Endothelial cell (in vitro differentiated cells): ENCODE data around the gene DNAJC5G. TPM values are rescaled to one million over a fixed set of nuclear protein-coding genes. Genes with fewer than 3 reads are reported as not detected.

Source experiments
- DNase-seq: peaks from one replicate; pipeline ENCODE4 v3.0.0; 2021; ENCODE audit warnings: low spot score
- H3K27ac Mint-ChIP-seq: one replicate; pipeline ENCODE4 v1.8.0; 2021; ENCODE audit warnings: mixed read lengths, inconsistent platforms; ENCODE audit not compliant: unreplicated experiment
- H3K27me3 Mint-ChIP-seq: one replicate; pipeline ENCODE4 v1.8.0; 2021; ENCODE audit warnings: mild to moderate bottlenecking, moderate library complexity, mixed read lengths, inconsistent platforms; ENCODE audit not compliant: unreplicated experiment
- H3K36me3 Mint-ChIP-seq: one replicate; pipeline ENCODE4 v1.8.0; 2021; ENCODE audit warnings: mild to moderate bottlenecking, low read depth, mixed read lengths, inconsistent platforms; ENCODE audit not compliant: unreplicated experiment
- H3K4me1 Mint-ChIP-seq: one replicate; pipeline ENCODE4 v1.8.0; 2021; ENCODE audit warnings: mild to moderate bottlenecking, mixed read lengths, inconsistent platforms; ENCODE audit not compliant: unreplicated experiment
- H3K4me3 Mint-ChIP-seq: one replicate; pipeline ENCODE4 v1.8.0; 2021; ENCODE audit warnings: mild to moderate bottlenecking, mixed read lengths, inconsistent platforms; ENCODE audit not compliant: unreplicated experiment
- H3K9me3 Mint-ChIP-seq: one replicate; pipeline ENCODE4 v1.8.0; 2021; ENCODE audit warnings: mixed read lengths, inconsistent platforms; ENCODE audit not compliant: unreplicated experiment
- CTCF ChIP-seq: fragments of 200-600 bp; sonication (generic); IDR thresholded peaks from one replicate; pipeline ENCODE4 v1.5.0; 2021; ENCODE audit warnings: antibody characterized with exemption; ENCODE audit not compliant: unreplicated experiment
- long read RNA-seq: library from polyadenylated mRNA; unstranded; transcript quantifications from one replicate; pipeline ENCODE4 v2.0.0, GENCODE V29; 2020; ENCODE audit not compliant: unreplicated experiment
- total RNA-seq: library from RNA; stranded (reverse); fragmentation: NEBNext Ultra II Directional; extraction: Animal tissue kit (Norgen Biotek cat#: 25700); gene quantifications from one replicate; pipeline ENCODE4 v1.2.1, GENCODE V29; 2021; ENCODE audit not compliant: unreplicated experiment

DNAJC5G gene
- not detected for total RNA-seq
- long read RNA-seq: 0 reads

DNA sequence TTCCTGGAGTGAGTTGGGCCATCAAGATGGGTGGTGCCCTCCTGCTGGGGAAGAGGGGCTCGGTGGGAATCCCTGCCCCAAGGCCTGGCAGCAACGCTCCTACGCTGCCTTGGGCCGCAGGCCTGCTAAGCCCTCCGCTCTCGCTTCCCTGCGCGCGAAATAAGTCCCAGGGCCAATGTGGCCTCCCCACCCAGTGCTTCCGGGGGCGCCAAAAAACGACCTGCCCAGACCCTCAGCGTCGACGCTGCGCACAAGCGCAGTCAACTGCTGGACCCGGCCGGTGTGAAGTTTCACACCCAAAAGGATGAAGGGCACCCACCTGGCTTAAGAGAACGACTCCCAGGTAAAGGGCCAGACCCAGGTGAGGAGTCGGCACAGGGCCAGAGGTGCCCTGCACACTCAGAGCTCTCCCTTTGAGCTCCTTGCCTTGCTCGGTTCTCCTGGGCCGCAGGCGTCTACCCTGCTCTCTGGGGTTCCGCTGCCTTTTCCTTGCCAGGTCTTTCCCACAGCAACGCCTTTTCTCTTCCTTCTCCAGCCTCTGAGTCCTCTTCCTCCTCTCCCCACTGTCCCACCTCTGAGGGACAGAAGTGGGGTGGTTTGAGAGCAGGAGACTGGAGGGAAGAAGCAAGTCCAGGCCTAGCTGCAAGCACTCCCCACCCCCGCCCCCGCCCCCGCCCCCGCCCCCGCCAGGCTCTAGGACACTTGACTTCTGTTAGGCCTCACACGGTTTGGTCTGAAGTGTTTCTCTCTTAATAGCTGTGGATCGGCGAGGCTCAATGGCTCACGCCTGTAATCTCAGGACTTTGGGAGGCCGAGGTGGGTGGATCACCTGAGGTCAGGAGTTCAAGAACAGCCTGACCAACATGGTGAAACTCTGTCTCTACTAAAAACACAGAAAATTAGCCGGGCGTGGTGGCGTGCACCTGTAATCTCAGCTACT, at the start of gene DNAJC5G:
Gene DNAJC5G (plus strand): TSS at position 223 of the 940 bp plus-strand sequence. CDS start 1,296 bp downstream, outside the sequence.
- no peaks in the 10 kb centered on the region for H3K9me3 Mint-ChIP-seq
- peak within 1 kb of the TSS; percentile 22 for H3K4me3 Mint-ChIP-seq
- H3K36me3 Mint-ChIP-seq: no peaks in the 10 kb centered on the region
- peak within 1 kb of the TSS; percentile 50 for H3K27ac Mint-ChIP-seq
- TF ChIP-seq CTCF: no peak
- no peak for DNase-seq
- H3K27me3 Mint-ChIP-seq: peaks cover 5% of the 10 kb centered on the region
- H3K4me1 Mint-ChIP-seq: no peaks in the 10 kb centered on the region

- no peak overlapping the region for H3K27ac Mint-ChIP-seq
- no peak overlapping the region for H3K4me3 Mint-ChIP-seq
- TF ChIP-seq CTCF: no peak
- peaks cover 8% of the 10 kb centered on the region for H3K27me3 Mint-ChIP-seq
- DNase-seq: no peak
- no peaks in the 10 kb centered on the region for H3K4me1 Mint-ChIP-seq
- H3K36me3 Mint-ChIP-seq: peaks cover 47% of the 10 kb centered on the region
- no peaks in the 10 kb centered on the region for H3K9me3 Mint-ChIP-seq
Measured at GRCh38 chr2:27225526-27225925, 49.7 kb upstream of the DNAJC5G start.

- Mint-ChIP-seq H3K4me3 (no peak overlapping the region), H3K27me3 (peaks cover 3% of the 10 kb centered on the region), H3K9me3 (no peaks in the 10 kb centered on the region), H3K27ac (no peak overlapping the region), H3K36me3 (peaks cover 47% of the 10 kb centered on the region), H3K4me1 (no peaks in the 10 kb centered on the region)
- TF ChIP-seq CTCF: no peak
- DNase-seq: no peak
Measured at GRCh38 chr2:27227501-27227900, 47.7 kb upstream of the DNAJC5G start.

DNA sequence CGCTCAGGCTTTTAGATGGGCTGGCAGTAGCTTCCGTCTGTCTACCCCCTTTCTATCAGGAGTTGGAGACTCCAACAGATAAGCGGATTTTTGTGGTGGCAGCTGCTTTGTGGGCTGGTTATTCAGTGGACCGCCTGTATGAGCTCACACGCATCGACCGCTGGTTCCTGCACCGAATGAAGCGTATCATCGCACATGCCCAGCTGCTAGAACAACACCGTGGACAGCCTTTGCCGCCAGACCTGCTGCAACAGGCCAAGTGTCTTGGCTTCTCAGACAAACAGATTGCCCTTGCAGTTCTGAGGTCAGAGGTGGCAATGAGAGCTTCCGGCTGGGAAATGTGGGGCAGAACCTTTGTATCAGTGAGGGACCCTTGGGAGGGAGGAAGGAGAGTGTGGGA, 43.3 kb upstream of the DNAJC5G start:
- Mint-ChIP-seq H3K9me3 (no peaks in the 10 kb centered on the region), H3K4me1 (no peaks in the 10 kb centered on the region), H3K4me3 (peak overlapping the region; percentile 40), H3K27ac (no peak overlapping the region), H3K27me3 (peaks cover 4% of the 10 kb centered on the region), H3K36me3 (peaks cover 56% of the 10 kb centered on the region)
- no peak for DNase-seq
- no peak for TF ChIP-seq CTCF

- no peak overlapping the region for H3K27ac Mint-ChIP-seq
- H3K4me1 Mint-ChIP-seq: no peaks in the 10 kb centered on the region
- peaks cover 4% of the 10 kb centered on the region for H3K27me3 Mint-ChIP-seq
- DNase-seq: no peak
- H3K9me3 Mint-ChIP-seq: no peaks in the 10 kb centered on the region
- H3K4me3 Mint-ChIP-seq: peak overlapping the region; percentile 65
- H3K36me3 Mint-ChIP-seq: peaks cover 49% of the 10 kb centered on the region
- no peak for TF ChIP-seq CTCF
Measured at GRCh38 chr2:27233341-27233740, 41.9 kb upstream of the DNAJC5G start.
